Measurements from ENCODE around the gene SMOC1.

DNA sequence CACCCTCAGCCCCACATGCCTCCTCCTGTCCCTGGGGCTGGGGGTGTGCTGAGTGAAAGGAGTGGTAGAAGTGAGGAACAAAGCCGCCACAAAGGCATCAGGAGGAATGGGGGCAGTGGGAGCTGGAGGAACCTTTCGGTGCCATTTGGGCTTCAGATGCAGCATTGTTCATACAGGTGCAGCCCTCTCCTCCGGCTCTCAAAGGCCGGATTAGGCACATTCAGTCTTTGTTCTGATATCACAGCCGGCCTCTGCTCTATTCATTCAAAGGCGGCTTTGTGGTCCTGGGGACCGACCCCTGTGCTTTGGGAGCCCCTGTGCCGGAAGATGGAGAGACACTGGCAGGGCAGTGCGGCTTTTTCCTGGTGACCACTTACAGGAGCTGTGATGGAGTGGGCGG is 53.2 kb downstream of the SMOC1 start:
- TF ChIP-seq BHLHE40 (IDR thresholded peaks at IDR 0.05; ENCODE audit: borderline replicate concordance) (no peak), ELF4 (IDR thresholded peaks at IDR 0.05) (no peak), ZNF384 (IDR thresholded peaks at IDR 0.05) (no peak), FOXK2 (IDR thresholded peaks at IDR 0.05) (no peak), SUZ12 (IDR thresholded peaks at IDR 0.05) (no peak), ARNT (IDR thresholded peaks at IDR 0.05) (no peak)
